Suppressor macrophage treated with lipopolysaccharide for 1 hour (primary cell): Measurements from ENCODE around the gene CSGALNACT2.
"Not testable (repeated sequence)": the region's sequence is repeated elsewhere in the genome, so short reads cannot be mapped to it uniquely, and the experiment has no call there.

Experiments used
- DNase-seq, 3 donors: peaks; one replicate each; pipeline ENCODE4 v3.0.0-alpha.2; 2020 to 2022

Gene CSGALNACT2

GRCh38 chr10:43138021-43138756, at the start of gene CSGALNACT2:
Gene CSGALNACT2, plus strand, starts transcription at chr10:43138445. Its CDS starts 16,705 bp downstream, at chr10:43155150.
- DNase-seq: peak; percentile 93 to 98 (median 97)

- DNase-seq: no peak
Measured at GRCh38 chr10:43089519-43089918, 48.7 kb upstream of the CSGALNACT2 start.

GRCh38 chr10:43090188-43090587, 48.1 kb upstream of the CSGALNACT2 start:
- no peak for DNase-seq

- DNase-seq: no peak
Measured at GRCh38 chr10:43090664-43091063, 47.6 kb upstream of the CSGALNACT2 start.

- DNase-seq: peak; percentile 48 to 87 (median 86)
Measured at GRCh38 chr10:43091846-43092245, 46.4 kb upstream of the CSGALNACT2 start.

- peak in 2 of 3 donors; percentile 35 to 48 for DNase-seq
Measured at GRCh38 chr10:43093423-43094076, 44.7 kb upstream of the CSGALNACT2 start.

GRCh38 chr10:43094085-43094484, 44.2 kb upstream of the CSGALNACT2 start:
- DNase-seq: no peak

- DNase-seq: not testable (repeated sequence)
Measured at GRCh38 chr10:43099339-43099738, 38.9 kb upstream of the CSGALNACT2 start.

- no peak for DNase-seq
Measured at GRCh38 chr10:43099928-43100327, 38.3 kb upstream of the CSGALNACT2 start.

GRCh38 chr10:43100366-43100765, 37.9 kb upstream of the CSGALNACT2 start:
- no peak for DNase-seq

GRCh38 chr10:43102063-43102828, 36.0 kb upstream of the CSGALNACT2 start:
- DNase-seq: no peak

- peak; percentile 83 to 93 (median 89) for DNase-seq
Measured at GRCh38 chr10:43105102-43105955, 32.9 kb upstream of the CSGALNACT2 start.

- DNase-seq: no peak
Measured at GRCh38 chr10:43105956-43106229, 32.4 kb upstream of the CSGALNACT2 start.

GRCh38 chr10:43106256-43107091, 31.8 kb upstream of the CSGALNACT2 start:
- DNase-seq: no peak

GRCh38 chr10:43108951-43109350, 29.3 kb upstream of the CSGALNACT2 start:
- no peak for DNase-seq

- no peak for DNase-seq
Measured at GRCh38 chr10:43109671-43110249, 28.5 kb upstream of the CSGALNACT2 start.

GRCh38 chr10:43110338-43111071, 27.7 kb upstream of the CSGALNACT2 start:
- peak; percentile 70 to 72 (median 71) for DNase-seq

GRCh38 chr10:43111101-43111500, 27.1 kb upstream of the CSGALNACT2 start:
- DNase-seq: no peak

- no peak for DNase-seq
Measured at GRCh38 chr10:43111921-43112607, 26.2 kb upstream of the CSGALNACT2 start.

GRCh38 chr10:43112608-43112961, 25.7 kb upstream of the CSGALNACT2 start:
- no peak for DNase-seq
